ENCODE data around the gene IKBKE.

IKBKE gene

DNA sequence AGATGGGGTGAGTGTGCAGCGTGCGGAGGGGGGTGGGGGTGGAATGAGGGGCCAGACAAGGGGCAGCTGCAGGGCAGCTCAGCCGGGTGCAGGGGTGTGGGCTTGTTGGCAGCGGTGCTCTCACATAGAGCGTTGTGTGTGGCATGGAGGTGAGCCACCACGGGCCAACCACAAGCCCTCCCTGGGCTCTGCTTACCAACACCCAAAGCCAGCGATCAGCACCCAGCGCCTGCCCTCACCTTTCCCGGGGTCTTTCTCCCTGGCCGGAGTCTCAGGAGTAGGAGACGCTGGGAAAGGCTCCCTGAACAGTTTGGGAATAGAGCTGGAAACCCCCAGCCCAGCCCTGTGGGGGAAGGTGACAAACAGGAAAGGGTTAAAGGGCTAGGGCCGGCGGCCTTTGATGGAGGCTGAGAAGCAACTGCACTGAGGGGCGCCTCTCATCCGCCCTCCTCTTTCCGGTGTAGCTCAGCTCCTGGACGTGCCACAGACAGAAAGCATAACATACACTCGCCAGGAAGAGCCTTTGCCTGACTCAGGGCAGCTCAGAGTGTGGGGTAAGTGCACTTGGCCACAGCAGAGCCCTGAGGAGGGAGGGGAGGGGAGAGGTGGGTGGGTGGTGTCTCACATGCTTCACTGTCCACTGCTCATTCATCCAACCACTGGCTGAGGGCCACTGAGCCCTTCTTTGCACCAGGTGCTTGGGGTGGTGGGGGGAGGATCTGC lies 577 bp downstream of the IKBKE start:
- TF ChIP-seq CTCF (IDR thresholded peaks at IDR 0.05) = no peak
- Histone ChIP-seq H3K4me3 (ENCODE audit: low read depth in 1 of 2, low read length in 1 of 2) (peak overlapping the region; percentile 40 to 56), H3K27me3 (no peaks in the 10 kb centered on the region), H3K27ac (peak overlapping the region; percentile 63), H3K9me3 (no peaks in the 10 kb centered on the region), H3K4me1 (ENCODE audit: control insufficient read depth in 1 of 2, insufficient read depth in 1 of 2, low read depth in 1 of 2, low read length in 1 of 2) (peaks cover 58 to 63% of the 10 kb centered on the region in 2 experiments), H3K36me3 (peaks cover 7% of the 10 kb centered on the region)

- H3K27me3 ChIP-seq = no peaks in the 10 kb centered on the region
- H3K4me1 ChIP-seq (ENCODE audit: control insufficient read depth in 1 of 2, insufficient read depth in 1 of 2, low read depth in 1 of 2, low read length in 1 of 2) = peaks cover 58 to 63% of the 10 kb centered on the region in 2 experiments
- peaks cover 12% of the 10 kb centered on the region for H3K36me3 ChIP-seq
- TF ChIP-seq CTCF (IDR thresholded peaks at IDR 0.05) = no peak
- H3K27ac ChIP-seq = no peak overlapping the region
- no peak overlapping the region for H3K4me3 ChIP-seq (ENCODE audit: low read depth in 1 of 2, low read length in 1 of 2)
- H3K9me3 ChIP-seq = no peaks in the 10 kb centered on the region
These were observed 1.1 kb downstream of the IKBKE start for GRCh38 chr1:206471415-206471801.

DNA sequence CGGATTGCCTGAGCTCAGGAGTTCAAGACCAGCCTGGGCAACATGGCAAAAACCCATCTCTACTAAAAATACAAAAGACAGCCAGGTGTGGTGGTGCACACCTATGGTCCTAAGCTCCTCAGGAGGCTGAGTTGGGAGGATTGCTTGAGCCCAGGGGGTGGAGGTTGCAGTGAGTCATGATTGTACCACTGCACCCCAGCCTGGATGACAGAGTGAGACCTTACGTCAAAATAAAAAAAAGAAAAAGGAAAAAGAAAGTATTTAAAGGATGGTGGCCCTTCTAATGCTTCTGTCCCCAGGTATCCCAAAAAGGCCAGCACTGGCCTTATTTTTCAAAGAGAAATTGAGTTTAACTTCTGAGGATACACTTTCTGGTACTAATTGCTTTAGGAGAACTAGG lies 1.7 kb downstream of the IKBKE start:
- Histone ChIP-seq H3K27ac (peak overlapping the region; percentile 71), H3K27me3 (no peaks in the 10 kb centered on the region), H3K36me3 (peaks cover 18% of the 10 kb centered on the region), H3K4me3 (ENCODE audit: low read depth in 1 of 2, low read length in 1 of 2) (no peak overlapping the region), H3K4me1 (ENCODE audit: control insufficient read depth in 1 of 2, insufficient read depth in 1 of 2, low read depth in 1 of 2, low read length in 1 of 2) (peaks cover 58 to 63% of the 10 kb centered on the region in 2 experiments), H3K9me3 (no peaks in the 10 kb centered on the region)
- no peak for TF ChIP-seq CTCF (IDR thresholded peaks at IDR 0.05)

GRCh38 chr1:206472454-206472853 lies 2.2 kb downstream of the IKBKE start:
- no peak for TF ChIP-seq CTCF (IDR thresholded peaks at IDR 0.05)
- peaks cover 55 to 60% of the 10 kb centered on the region in 2 experiments for H3K4me1 ChIP-seq (ENCODE audit: control insufficient read depth in 1 of 2, insufficient read depth in 1 of 2, low read depth in 1 of 2, low read length in 1 of 2)
- H3K4me3 ChIP-seq (ENCODE audit: low read depth in 1 of 2, low read length in 1 of 2) = no peak overlapping the region
- H3K9me3 ChIP-seq = no peaks in the 10 kb centered on the region
- H3K36me3 ChIP-seq = peaks cover 20% of the 10 kb centered on the region
- H3K27ac ChIP-seq = peak overlapping the region; percentile 71
- H3K27me3 ChIP-seq = no peaks in the 10 kb centered on the region

DNA sequence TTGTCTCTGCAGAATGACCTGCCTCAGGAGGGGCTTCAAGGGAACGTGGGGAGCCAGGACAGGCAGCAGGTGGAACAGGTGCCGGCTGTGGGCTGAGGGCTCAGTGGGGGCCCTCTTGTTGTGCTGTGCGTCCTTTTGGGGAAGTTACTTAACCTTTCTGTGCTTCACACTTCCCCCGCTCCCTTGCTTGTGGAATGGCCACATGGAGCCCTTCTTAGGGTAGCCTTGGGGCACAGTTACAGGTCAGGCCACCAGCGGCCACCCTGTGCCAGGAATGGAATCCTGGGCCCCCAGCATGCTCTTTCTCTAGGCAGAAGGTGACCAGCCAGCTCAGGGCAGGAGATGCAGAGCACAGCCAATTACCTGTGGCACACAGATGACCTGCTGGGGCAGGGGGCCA lies 2.6 kb downstream of the IKBKE start:
- no peak overlapping the region for H3K4me3 ChIP-seq (ENCODE audit: low read depth in 1 of 2, low read length in 1 of 2)
- H3K4me1 ChIP-seq (ENCODE audit: control insufficient read depth in 1 of 2, insufficient read depth in 1 of 2, low read depth in 1 of 2, low read length in 1 of 2) = peaks cover 51 to 55% of the 10 kb centered on the region in 2 experiments

More for the DNA sequence above, 2.6 kb downstream of the IKBKE start:
- peaks cover 21% of the 10 kb centered on the region for H3K36me3 ChIP-seq
- H3K27ac ChIP-seq = peak overlapping the region; percentile 71
- no peak for TF ChIP-seq CTCF (IDR thresholded peaks at IDR 0.05)
- no peaks in the 10 kb centered on the region for H3K9me3 ChIP-seq
- no peaks in the 10 kb centered on the region for H3K27me3 ChIP-seq
